GM12865 (cell line): ENCODE measurements around the gene RIT2.

Experiments used
- DNase-seq: peaks from one replicate; pipeline ENCODE4 v3.0.0; 2010; ENCODE audit warnings: low read depth
- H3K4me3 ChIP-seq: 2 replicates; pipeline ENCODE4 v1.5.1; 2011; ENCODE audit warnings: mild to moderate bottlenecking, low read depth, low read length, control low read depth
- TF ChIP-seq, protein P1 (sequence below): IDR thresholded peaks from 2 replicates; pipeline ENCODE4 v1.5.1; 2011; ENCODE audit warnings: low read length, control low read depth, low read depth, inconsistent platforms; ENCODE audit not compliant: insufficient read depth; ENCODE audit errors: missing control alignments

The RIT2 gene

DNA sequence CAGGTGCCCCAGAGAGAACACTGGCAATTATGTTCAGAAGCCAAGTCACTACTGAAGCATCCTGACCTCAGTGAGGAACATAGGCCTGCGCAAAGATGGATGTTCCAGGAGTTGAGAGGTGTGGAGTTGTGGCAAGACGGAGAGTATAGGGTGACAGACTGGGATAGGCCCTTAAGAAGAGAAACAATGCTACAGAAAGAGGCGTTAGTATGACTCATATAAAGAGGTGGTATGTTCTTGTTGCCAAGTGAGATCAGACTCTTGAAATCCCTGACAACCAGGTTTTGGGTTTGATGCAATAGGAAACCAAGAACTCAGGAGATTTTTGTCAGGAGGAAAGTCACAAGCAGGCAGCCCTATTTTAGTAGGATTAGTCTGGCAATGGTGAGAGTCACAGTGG, 185.6 kb downstream of the RIT2 start:
- H3K4me3 ChIP-seq, result no peak overlapping the region
- TF ChIP-seq, protein P1, sequence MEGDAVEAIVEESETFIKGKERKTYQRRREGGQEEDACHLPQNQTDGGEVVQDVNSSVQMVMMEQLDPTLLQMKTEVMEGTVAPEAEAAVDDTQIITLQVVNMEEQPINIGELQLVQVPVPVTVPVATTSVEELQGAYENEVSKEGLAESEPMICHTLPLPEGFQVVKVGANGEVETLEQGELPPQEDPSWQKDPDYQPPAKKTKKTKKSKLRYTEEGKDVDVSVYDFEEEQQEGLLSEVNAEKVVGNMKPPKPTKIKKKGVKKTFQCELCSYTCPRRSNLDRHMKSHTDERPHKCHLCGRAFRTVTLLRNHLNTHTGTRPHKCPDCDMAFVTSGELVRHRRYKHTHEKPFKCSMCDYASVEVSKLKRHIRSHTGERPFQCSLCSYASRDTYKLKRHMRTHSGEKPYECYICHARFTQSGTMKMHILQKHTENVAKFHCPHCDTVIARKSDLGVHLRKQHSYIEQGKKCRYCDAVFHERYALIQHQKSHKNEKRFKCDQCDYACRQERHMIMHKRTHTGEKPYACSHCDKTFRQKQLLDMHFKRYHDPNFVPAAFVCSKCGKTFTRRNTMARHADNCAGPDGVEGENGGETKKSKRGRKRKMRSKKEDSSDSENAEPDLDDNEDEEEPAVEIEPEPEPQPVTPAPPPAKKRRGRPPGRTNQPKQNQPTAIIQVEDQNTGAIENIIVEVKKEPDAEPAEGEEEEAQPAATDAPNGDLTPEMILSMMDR, result no peak
- no peak for DNase-seq

DNA sequence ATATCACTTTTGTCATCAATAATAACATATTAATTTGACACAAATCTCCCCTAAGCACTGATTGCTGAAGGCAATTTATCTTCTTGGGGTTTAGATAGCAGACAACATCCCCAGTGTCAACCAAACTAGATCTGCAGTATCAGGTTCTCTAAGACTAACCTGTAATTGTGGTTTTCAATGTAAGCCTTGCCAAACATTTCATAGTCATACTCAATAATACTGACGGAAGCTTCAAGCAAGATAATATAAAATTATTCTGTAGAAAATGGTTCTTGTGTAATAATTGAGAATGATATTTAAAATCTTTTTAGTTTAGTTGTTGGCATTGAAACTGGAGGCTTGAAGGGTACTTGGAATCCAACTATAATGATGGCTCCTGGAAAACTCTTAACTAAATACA, 186.3 kb downstream of the RIT2 start:
- H3K4me3 ChIP-seq, result no peak overlapping the region
- no peak for DNase-seq
- TF ChIP-seq, protein P1, result no peak

DNA sequence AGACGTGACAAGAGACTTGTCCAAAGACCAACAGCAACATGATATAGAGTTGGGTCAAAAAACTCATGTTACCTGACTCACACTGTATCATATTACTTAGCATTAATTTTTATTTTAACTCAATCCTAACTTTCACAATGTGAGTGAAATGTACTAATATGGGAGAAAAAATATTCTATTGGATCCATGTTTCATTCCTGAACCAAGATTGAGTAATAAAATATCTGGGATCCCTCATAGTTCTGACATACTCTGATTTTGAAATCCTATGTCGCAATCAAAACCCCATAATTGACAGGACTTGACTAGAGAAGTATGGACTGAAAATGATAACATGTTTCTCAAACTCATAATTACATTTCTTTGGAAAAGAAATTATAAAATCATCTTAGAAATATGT, 190.4 kb downstream of the RIT2 start:
- no peak overlapping the region for H3K4me3 ChIP-seq
- no peak for DNase-seq
- TF ChIP-seq, protein P1, result no peak

DNA sequence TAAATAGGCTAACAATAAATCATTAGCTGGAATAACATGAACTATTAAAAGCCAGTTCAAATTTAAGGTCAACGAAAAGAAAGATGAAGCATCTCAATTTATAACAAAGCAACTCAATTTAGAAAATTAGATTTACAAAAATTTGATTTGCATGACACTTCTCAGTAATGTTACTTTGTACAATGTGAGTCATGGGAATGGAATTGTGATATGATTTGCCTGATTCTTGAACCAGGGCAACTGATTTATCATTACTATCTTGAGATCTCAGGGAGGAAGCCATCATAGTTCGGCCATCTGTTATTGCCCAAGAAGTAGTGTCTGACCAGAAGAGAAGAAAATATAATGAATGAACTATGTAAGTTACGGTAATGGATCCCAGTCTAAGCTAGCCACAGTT, 193.1 kb downstream of the RIT2 start:
- no peak for DNase-seq
- H3K4me3 ChIP-seq, result no peak overlapping the region
- TF ChIP-seq, protein P1, result no peak

DNA sequence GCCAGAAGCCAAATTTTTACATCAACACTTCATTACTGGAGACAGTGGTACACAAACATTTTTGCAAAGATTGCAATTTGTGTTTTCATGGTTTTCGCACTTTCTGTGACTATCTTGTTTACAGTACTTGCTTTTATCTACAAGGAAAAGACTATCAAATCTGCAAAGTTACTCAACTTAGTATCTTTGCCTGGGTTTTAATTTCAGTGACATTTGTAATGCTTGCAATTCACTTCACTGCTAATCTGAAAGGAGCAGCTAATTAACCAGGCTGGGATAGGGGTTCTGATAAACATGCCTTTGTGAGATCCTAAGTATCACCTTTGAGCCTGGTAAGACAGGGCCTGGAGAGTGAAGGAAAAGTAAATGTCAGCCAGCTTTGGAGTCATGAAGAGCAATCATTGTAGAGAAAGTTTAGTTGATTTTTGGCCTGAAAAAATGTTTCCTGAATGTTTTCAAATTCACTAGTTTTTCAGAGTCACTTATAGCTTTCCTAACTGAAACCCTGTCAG, 194.2 kb downstream of the RIT2 start:
- no peak for DNase-seq
- TF ChIP-seq, protein P1, result no peak
- no peak overlapping the region for H3K4me3 ChIP-seq

DNA sequence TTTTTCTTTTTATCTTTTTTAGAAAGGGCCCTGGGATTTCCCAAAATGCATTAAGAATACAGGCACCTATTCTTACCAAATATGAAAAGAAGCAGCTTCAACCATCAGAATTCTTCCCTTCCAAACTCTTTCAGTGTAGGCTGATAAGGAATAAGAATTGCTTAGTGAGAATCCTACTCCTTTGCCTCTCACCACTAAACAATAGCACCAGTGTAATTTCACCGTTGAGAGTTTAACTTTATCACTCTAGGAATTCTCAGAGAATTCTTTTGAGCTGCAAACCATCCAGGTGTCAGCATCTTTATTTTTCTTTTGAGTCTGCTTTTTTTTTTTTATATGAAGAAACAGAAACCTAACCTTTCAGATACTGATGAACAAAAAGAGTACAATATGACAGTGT, 194.9 kb downstream of the RIT2 start:
- TF ChIP-seq, protein P1, result no peak
- H3K4me3 ChIP-seq, result no peak overlapping the region
- DNase-seq, result no peak

DNA sequence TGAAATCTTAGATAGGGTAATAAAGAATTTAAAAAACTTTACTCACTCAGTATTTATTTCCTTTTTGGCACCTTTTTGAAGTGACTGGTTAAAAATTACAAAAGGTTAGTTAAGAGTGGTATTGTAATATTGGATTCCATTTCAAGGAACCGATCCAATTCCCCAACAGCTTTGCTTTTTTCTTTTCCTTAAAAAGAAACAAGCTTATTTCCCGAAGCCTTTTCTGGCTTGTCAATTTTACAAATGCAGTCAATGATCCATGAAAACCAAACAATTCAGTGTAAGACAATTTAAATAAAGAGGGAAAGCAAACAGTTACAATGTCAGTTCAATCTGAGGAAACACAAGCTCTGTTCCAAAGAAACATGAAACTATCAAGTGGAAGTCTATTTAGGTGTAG, 200.2 kb downstream of the RIT2 start:
- TF ChIP-seq, protein P1, result no peak
- no peak overlapping the region for H3K4me3 ChIP-seq
- DNase-seq, result no peak
